ENCODE data around the gene PADI3.
"Not testable (repeated sequence)": the region's sequence is repeated elsewhere in the genome, so short reads cannot be mapped to it uniquely, and the experiment has no call there.

PADI3 gene

DNA sequence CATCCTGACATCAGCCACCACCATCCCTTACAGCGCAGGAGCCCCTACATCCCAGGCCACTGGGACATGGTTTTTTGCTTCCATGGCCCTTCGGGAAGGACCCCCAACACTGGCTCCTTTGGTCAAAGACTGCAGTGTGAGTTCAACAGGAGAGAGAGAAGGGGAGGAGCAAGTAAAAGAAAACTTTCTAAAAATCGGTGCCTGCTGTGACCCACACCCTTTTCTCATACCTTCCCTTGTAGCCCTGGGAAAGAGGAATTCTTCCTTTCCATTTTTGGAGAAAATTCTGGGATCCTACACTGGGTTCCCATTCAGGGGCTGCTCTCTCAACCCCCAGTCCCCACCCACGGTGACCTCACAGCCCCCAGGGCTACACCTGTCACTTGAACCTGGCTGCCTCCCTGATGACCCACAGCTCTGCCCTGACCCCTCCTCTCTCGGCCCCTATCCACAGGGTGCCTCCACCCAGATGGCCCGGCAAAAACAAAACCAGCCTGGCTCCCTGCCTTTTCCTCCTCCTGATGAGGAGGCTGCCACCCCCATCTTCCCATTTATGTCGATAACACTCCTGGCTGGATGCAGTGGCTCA is 66.7 kb downstream of the PADI3 start:
- TF ChIP-seq CTCF (conservative IDR thresholded peaks at IDR 0.05; ENCODE audit: low read length), result no peak
- no peak for DNase-seq (ENCODE audit: low read depth)
- H3K4me3 ChIP-seq (ENCODE audit: low read length), result no peak overlapping the region

- no peak overlapping the region for H3K4me3 ChIP-seq (ENCODE audit: low read length)
- TF ChIP-seq CTCF (conservative IDR thresholded peaks at IDR 0.05; ENCODE audit: low read length), result no peak
- DNase-seq (ENCODE audit: low read depth), result no peak
Measured at GRCh38 chr1:17316704-17317103, 67.8 kb downstream of the PADI3 start.

GRCh38 chr1:17318262-17318661 is 69.4 kb downstream of the PADI3 start:
- H3K4me3 ChIP-seq (ENCODE audit: low read length), result no peak overlapping the region
- TF ChIP-seq CTCF (conservative IDR thresholded peaks at IDR 0.05; ENCODE audit: low read length), result no peak
- no peak for DNase-seq (ENCODE audit: low read depth)

DNA sequence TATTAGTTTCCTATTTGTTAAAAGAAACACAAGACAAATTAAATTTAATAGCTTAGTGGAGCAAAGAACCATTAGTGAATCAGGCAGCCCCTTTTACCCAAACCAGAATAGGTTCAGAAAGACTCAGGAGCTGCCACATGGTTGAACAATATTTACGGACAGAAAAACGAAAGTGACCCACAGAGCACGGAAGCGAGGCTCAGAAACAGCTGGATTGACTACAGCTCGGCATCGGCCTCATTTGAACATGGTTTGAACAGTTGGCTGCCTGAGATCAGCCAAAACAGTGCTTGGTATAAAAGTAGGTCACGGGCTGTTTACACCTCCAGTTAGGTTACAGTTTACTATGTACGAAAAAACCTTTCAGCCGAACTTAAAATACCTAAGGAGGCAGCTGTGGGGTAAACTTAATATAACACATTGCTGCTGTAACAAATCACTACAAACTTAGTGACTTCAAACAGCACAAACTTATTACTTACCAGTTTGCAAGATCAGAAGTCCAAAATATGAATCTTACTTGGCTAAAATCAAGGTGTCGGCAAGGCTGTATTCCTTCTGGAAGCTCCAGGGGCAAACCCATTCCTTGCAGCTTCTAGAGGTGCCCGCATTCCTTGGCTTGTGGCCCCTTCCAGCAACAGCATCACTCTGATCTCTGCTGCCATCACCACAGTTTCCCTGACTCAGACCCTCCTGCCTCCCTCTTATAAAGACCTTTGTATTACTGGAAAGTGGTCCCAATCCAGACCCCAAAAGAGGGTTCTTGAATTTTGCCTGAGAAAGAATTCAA is 70.9 kb downstream of the PADI3 start:
- no peak for TF ChIP-seq CTCF (conservative IDR thresholded peaks at IDR 0.05; ENCODE audit: low read length)
- DNase-seq (ENCODE audit: low read depth), result no peak
- H3K4me3 ChIP-seq (ENCODE audit: low read length), result no peak overlapping the region

DNA sequence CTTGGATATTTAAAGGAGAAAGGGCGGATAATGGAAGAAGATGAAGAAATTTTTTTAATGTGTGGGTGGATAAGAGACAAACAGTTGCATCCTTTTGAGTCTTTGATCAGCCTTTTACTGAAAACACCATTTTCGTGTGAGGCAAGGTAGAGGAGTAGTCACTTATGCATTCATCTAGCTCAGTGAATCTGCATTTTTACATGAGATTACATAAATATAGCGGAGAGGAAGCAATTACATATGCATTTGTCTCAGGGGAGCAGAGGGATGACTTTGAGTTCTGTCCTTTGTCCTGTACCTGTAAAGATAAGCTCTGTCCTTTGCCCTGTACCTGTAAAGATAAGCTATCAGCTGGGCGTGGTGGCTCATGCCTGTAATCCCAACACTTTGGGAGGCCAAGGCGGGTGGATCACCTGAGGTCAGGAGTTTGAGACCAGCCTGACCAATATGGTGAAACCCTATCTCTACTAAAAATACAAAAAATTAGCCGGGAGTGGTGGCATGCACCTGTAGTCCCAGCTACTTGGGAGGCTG is 73.0 kb downstream of the PADI3 start:
- DNase-seq (ENCODE audit: low read depth); H3K4me3 ChIP-seq (ENCODE audit: low read length): not testable (repeated sequence)

- no peak for DNase-seq (ENCODE audit: low read depth)
- TF ChIP-seq CTCF (conservative IDR thresholded peaks at IDR 0.05; ENCODE audit: low read length), result no peak
Measured at GRCh38 chr1:17328855-17329254, 80.0 kb downstream of the PADI3 start.

GRCh38 chr1:17329610-17330009 is 80.7 kb downstream of the PADI3 start:
- no peak overlapping the region for H3K4me3 ChIP-seq (ENCODE audit: low read length)
- TF ChIP-seq CTCF (conservative IDR thresholded peaks at IDR 0.05; ENCODE audit: low read length), result no peak
- no peak for DNase-seq (ENCODE audit: low read depth)

More at GRCh38 chr1:17328855-17329254, 80.0 kb downstream of the PADI3 start:
- no peak overlapping the region for H3K4me3 ChIP-seq (ENCODE audit: low read length)
